WTC11 (cell line): Measurements from ENCODE around the gene SLC48A1. TPM values are rescaled to one million over a fixed set of nuclear protein-coding genes. Genes with fewer than 3 reads are reported as not detected.

Experiments used
- ATAC-seq: fragments of 200-7000 bp; cut with Tn5 transposase; 2 replicates; pipeline ENCODE4 v1.10.0; 2021; ENCODE audit warnings: mild to moderate bottlenecking, moderate library complexity
- CTCF ChIA-PET: fragments of 300-600 bp; sonication (Branson Sonifier 250); formaldehyde crosslinking; loops from one replicate; lab custom pipeline; 2021; ENCODE audit warnings: antibody characterized with exemption; lab: Charles Lee
- POLR2A ChIA-PET: fragments of 350-600 bp; sonication (Branson Sonifier 250); formaldehyde crosslinking; loops from one replicate; lab custom pipeline; 2021; ENCODE audit warnings: antibody characterized with exemption; lab: Charles Lee
- DNase-seq: peaks from one replicate; pipeline ENCODE4 v3.0.0; 2021; ENCODE audit warnings: low spot score
- H3K27ac Mint-ChIP-seq: 2 replicates; pipeline ENCODE4 v1.8.0; 2021; ENCODE audit warnings: mixed read lengths
- H3K27me3 Mint-ChIP-seq: 2 replicates; pipeline ENCODE4 v1.8.0; 2021; ENCODE audit warnings: low read depth, mild to moderate bottlenecking, moderate library complexity, mixed read lengths
- H3K36me3 Mint-ChIP-seq: 2 replicates; pipeline ENCODE4 v1.8.0; 2021; ENCODE audit warnings: mixed read lengths
- H3K4me1 Mint-ChIP-seq: 2 replicates; pipeline ENCODE4 v1.8.0; 2022; ENCODE audit warnings: mixed read lengths
- H3K4me3 Mint-ChIP-seq: 2 replicates; pipeline ENCODE4 v1.8.0; 2021; ENCODE audit warnings: mild to moderate bottlenecking, moderate library complexity, mixed read lengths
- H3K9me3 Mint-ChIP-seq: 2 replicates; pipeline ENCODE4 v1.8.0; 2021; ENCODE audit warnings: mixed read lengths
- AFF4 ChIP-seq: sonication (generic); formaldehyde crosslinking; IDR thresholded peaks from 2 replicates; pipeline ENCODE4 v1.8.1; 2023; ENCODE audit warnings: mild to moderate bottlenecking, missing genetic modification reagents, borderline replicate concordance
- ARID4B ChIP-seq: sonication (generic); formaldehyde crosslinking; IDR thresholded peaks from 2 replicates; pipeline ENCODE4 v1.8.0; 2023; ENCODE audit warnings: missing genetic modification reagents, mild to moderate bottlenecking, borderline replicate concordance
- CREB1 ChIP-seq: sonication (generic); formaldehyde crosslinking; IDR thresholded peaks from 2 replicates; pipeline ENCODE4 v1.8.0; 2023; ENCODE audit warnings: mild to moderate bottlenecking, missing genetic modification reagents
- EMX1 ChIP-seq: fragments of 250-450 bp; sonication (Bioruptor Pico); IDR thresholded peaks from 2 replicates; pipeline ENCODE4 v1.8.0; 2021; ENCODE audit warnings: mild to moderate bottlenecking
- FOXP4 ChIP-seq: sonication (generic); formaldehyde crosslinking; IDR thresholded peaks from 2 replicates; pipeline ENCODE4 v1.8.0; 2022; ENCODE audit warnings: mild to moderate bottlenecking, missing genetic modification reagents
- HMGA2 ChIP-seq: fragments of 250-450 bp; sonication (Bioruptor Pico); IDR thresholded peaks from 2 replicates; pipeline ENCODE4 v1.4.0; 2021; ENCODE audit warnings: mild to moderate bottlenecking, moderate library complexity
- IRF1 ChIP-seq: sonication (generic); formaldehyde crosslinking; IDR thresholded peaks from 2 replicates; pipeline ENCODE4 v1.8.0; 2023; ENCODE audit warnings: missing genetic modification reagents
- MLX ChIP-seq: sonication (generic); formaldehyde crosslinking; IDR thresholded peaks from 2 replicates; pipeline ENCODE4 v1.8.1; 2023; ENCODE audit warnings: mild to moderate bottlenecking, missing genetic modification reagents, moderate library complexity
- MYBL2 ChIP-seq: sonication (generic); formaldehyde crosslinking; IDR thresholded peaks from 2 replicates; pipeline ENCODE4 v1.8.1; 2023; ENCODE audit warnings: mild to moderate bottlenecking, moderate library complexity, missing genetic modification reagents
- NFE2L1 ChIP-seq: sonication (generic); formaldehyde crosslinking; IDR thresholded peaks from 2 replicates; pipeline ENCODE4 v1.8.1; 2023; ENCODE audit warnings: missing genetic modification reagents
- SOX15 ChIP-seq: fragments of 250-450 bp; sonication (Bioruptor Pico); IDR thresholded peaks from 2 replicates; pipeline ENCODE4 v1.9.0; 2021; ENCODE audit warnings: mild to moderate bottlenecking
- STAT6 ChIP-seq: sonication (generic); formaldehyde crosslinking; conservative IDR thresholded peaks from 2 replicates; pipeline ENCODE4 v1.8.1; 2023; ENCODE audit warnings: mild to moderate bottlenecking, low read depth, missing genetic modification reagents, moderate library complexity
- ZMAT4 ChIP-seq: fragments of 250-450 bp; sonication (Bioruptor Pico); IDR thresholded peaks from 2 replicates; pipeline ENCODE4 v1.9.0; 2021; ENCODE audit warnings: mild to moderate bottlenecking
- ZNF138 ChIP-seq: sonication (generic); formaldehyde crosslinking; conservative IDR thresholded peaks from 2 replicates; pipeline ENCODE4 v1.8.1; 2022; ENCODE audit warnings: mild to moderate bottlenecking, moderate library complexity, missing genetic modification reagents
- ZNF416 ChIP-seq: fragments of 250-450 bp; sonication (Bioruptor Pico); IDR thresholded peaks from 2 replicates; pipeline ENCODE4 v1.9.0; 2021; ENCODE audit warnings: mild to moderate bottlenecking, inconsistent platforms
- total RNA-seq: library from RNA; stranded (reverse); gene quantifications from 3 replicates; pipeline ENCODE4 v1.2.3, GENCODE V29; 2021

SLC48A1 gene
- total RNA-seq, 1 experiment from 2014 or later = 13.8 TPM

GRCh38 chr12:47818467-47819137 is 45.6 kb downstream of the SLC48A1 start:
- Mint-ChIP-seq H3K9me3 (no peaks in the 10 kb centered on the region), H3K27ac (peak overlapping the region; percentile 81), H3K4me1 (peaks cover 64% of the 10 kb centered on the region), H3K36me3 (no peaks in the 10 kb centered on the region; the same call in 1 of the 2 replicates), H3K4me3 (peak overlapping the region; percentile 78), H3K27me3 (peaks cover 12% of the 10 kb centered on the region)
- DNase-seq = no peak
- ChIA-PET CTCF (interaction anchor here (0.6 to 7.6 kb wide), 11 partner anchors 8 to 934 kb away, joined by 3 to 134 read pairs (median 5); partner anchors contain the start of genes RAPGEF3 and VDR), POLR2A (interaction anchor here (0.6 to 1.7 kb wide), 5 partner anchors 9 to 1563 kb away, joined by 3 to 8 read pairs (median 4); no protein-coding TSS in a partner anchor)
- ATAC-seq = no peak
- TF ChIP-seq MYBL2 (CRISPR knock-in tag) (no peak), ZMAT4 (CRISPR knock-in tag) (no peak), STAT6 (no peak), ZNF138 (CRISPR knock-in tag) (no peak), NFE2L1 (CRISPR knock-in tag) (no peak), CREB1 (CRISPR knock-in tag) (no peak), IRF1 (no peak), ZNF416 (CRISPR knock-in tag) (no peak), MLX (no peak), AFF4 (no peak), HMGA2 (CRISPR knock-in tag) (no peak), ARID4B (CRISPR knock-in tag) (no peak), SOX15 (CRISPR knock-in tag) (no peak), FOXP4 (CRISPR knock-in tag) (no peak), EMX1 (no peak)
